NCI-H2107 (cell line): ENCODE measurements around the gene IMPDH2.

Experiments used
- DNase-seq: peaks from one replicate; lab custom pipeline; 2025; lab: John Stamatoyannopoulos, UW

The IMPDH2 gene

GRCh38 chr3:49005998-49006397 lies 23.2 kb downstream of the IMPDH2 start:
- DNase-seq, result no peak

GRCh38 chr3:49005303-49005680 lies 23.9 kb downstream of the IMPDH2 start:
- DNase-seq, result no peak

GRCh38 chr3:49004352-49005302 lies 24.6 kb downstream of the IMPDH2 start:
- no peak for DNase-seq

GRCh38 chr3:49001155-49001554 lies 28.0 kb downstream of the IMPDH2 start:
- no peak for DNase-seq

- no peak for DNase-seq
Observed at GRCh38 chr3:48999085-48999858, 29.9 kb downstream of the IMPDH2 start.

GRCh38 chr3:48997714-48998637 lies 31.2 kb downstream of the IMPDH2 start:
- no peak for DNase-seq

- no peak for DNase-seq
Observed at GRCh38 chr3:48997102-48997635, 32.0 kb downstream of the IMPDH2 start.

GRCh38 chr3:48996640-48997039 lies 32.6 kb downstream of the IMPDH2 start:
- DNase-seq, result no peak

- DNase-seq, result no peak
Observed at GRCh38 chr3:48993834-48994233, 35.4 kb downstream of the IMPDH2 start.

GRCh38 chr3:48991851-48992545 lies 37.2 kb downstream of the IMPDH2 start:
- DNase-seq, result no peak

- no peak for DNase-seq
Observed at GRCh38 chr3:48990636-48991469, 38.3 kb downstream of the IMPDH2 start.

- no peak for DNase-seq
Observed at GRCh38 chr3:48989796-48990635, 39.2 kb downstream of the IMPDH2 start, which contains the start of gene P4HTM. Gene P4HTM (plus strand): TSS chr3:48990241. CDS start chr3:48990257, 16 bp downstream.

- DNase-seq, result no peak
Observed at GRCh38 chr3:48989126-48989795, 39.9 kb downstream of the IMPDH2 start.

- no peak for DNase-seq
Observed at GRCh38 chr3:48985831-48986376, 43.3 kb downstream of the IMPDH2 start.

GRCh38 chr3:48984663-48985062 lies 44.5 kb downstream of the IMPDH2 start:
- DNase-seq, result no peak

- DNase-seq, result no peak
Observed at GRCh38 chr3:48983096-48983495, 46.1 kb downstream of the IMPDH2 start.

- DNase-seq, result no peak
Observed at GRCh38 chr3:48982686-48983085, 46.5 kb downstream of the IMPDH2 start.

- DNase-seq, result no peak
Observed at GRCh38 chr3:48982016-48982415, 47.2 kb downstream of the IMPDH2 start.
